H1 (cell line): ENCODE data around the gene GCH1. TPM values are rescaled to one million over a fixed set of nuclear protein-coding genes. Genes with fewer than 3 reads are reported as not detected.
A peak's percentile ranks its signal among the peaks of the same experiment; 100 is the strongest.

ENCODE experiments used
- CTCF ChIA-PET: fragments of 300-600 bp; sonication (Branson Sonifier 250); formaldehyde crosslinking; loops from one replicate; lab custom pipeline; 2021; ENCODE audit not compliant: partially characterized antibody; lab: Charles Lee
- POLR2A ChIA-PET: fragments of 300-600 bp; sonication (Branson Sonifier 250); formaldehyde crosslinking; loops from one replicate; lab custom pipeline; 2021; ENCODE audit warnings: inconsistent platforms; ENCODE audit not compliant: partially characterized antibody; lab: Charles Lee
- DNase-seq, 2 experiments: peaks; one replicate each; pipeline versions ENCODE4 v3.0.0 to v3.0.0-alpha.2; 2010 to 2022; ENCODE audit warnings: low spot score in 2 of 2, low read depth in 1 of 2, mixed read lengths in 1 of 2
- FAIRE-seq: peaks from 2 replicates; lab custom pipeline; 2011; peaks lifted over from hg19 to GRCh38; lab: Jason Lieb, UNC
- H2AFZ ChIP-seq: 2 replicates; pipeline ENCODE4 v1.8.1; 2012; ENCODE audit warnings: low read length, inconsistent platforms
- H2AK5ac ChIP-seq: 2 replicates; pipeline ENCODE4 v1.6.1; 2013; ENCODE audit warnings: low read depth, low read length
- H2BK120ac ChIP-seq: replicated peaks from 2 replicates; pipeline ENCODE3; 2013; ENCODE audit warnings: low read depth, low read length, inconsistent platforms
- H2BK12ac ChIP-seq: 2 replicates; pipeline ENCODE4 v1.6.1; 2013; ENCODE audit warnings: low read depth, low read length
- H2BK15ac ChIP-seq: 2 replicates; pipeline ENCODE4 v1.6.1; 2013; ENCODE audit warnings: low read length
- H2BK20ac ChIP-seq: 2 replicates; pipeline ENCODE4 v1.6.1; 2013; ENCODE audit warnings: low read length
- H2BK5ac ChIP-seq: 2 replicates; pipeline ENCODE4 v1.6.1; 2013; ENCODE audit warnings: low read depth, low read length
- H3K14ac ChIP-seq: 2 replicates; pipeline ENCODE4 v1.6.1; 2013; ENCODE audit warnings: inconsistent platforms; ENCODE audit not compliant: insufficient read length
- H3K18ac ChIP-seq: 2 replicates; pipeline ENCODE4 v1.6.1; 2013; ENCODE audit warnings: low read length; ENCODE audit errors: extremely low read depth
- H3K23ac ChIP-seq: 2 replicates; pipeline ENCODE4 v1.6.1; 2013; ENCODE audit warnings: inconsistent platforms; ENCODE audit not compliant: insufficient read length
- H3K23me2 ChIP-seq: 2 replicates; pipeline ENCODE4 v1.6.1; 2013; ENCODE audit warnings: low read depth, low read length
- H3K27ac ChIP-seq: 2 replicates; pipeline ENCODE4 v1.6.1; 2011; ENCODE audit warnings: low read depth, low read length, inconsistent platforms
- H3K27me3 ChIP-seq, 4 experiments: replicated peaks in 1 of 4; 1 replicate in 1 of 4; 2 replicates in 3 of 4; pipeline versions ENCODE4 v1.6.1 to v1.8.1; 2011 to 2013; ENCODE audit warnings: low read length in 3 of 4, mild to moderate bottlenecking in 3 of 4, inconsistent platforms in 2 of 4, mixed read lengths in 2 of 4, moderate library complexity in 1 of 4; ENCODE audit not compliant: control insufficient read depth in 3 of 4, insufficient read depth in 3 of 4; ENCODE audit errors: extremely low read depth in 1 of 4
- H3K36me3 ChIP-seq, 4 experiments: 2 replicates each; pipeline versions ENCODE4 v1.6.1 to v1.8.1; 2011 to 2013; ENCODE audit warnings: mild to moderate bottlenecking in 4 of 4, low read length in 3 of 4, moderate library complexity in 2 of 4, control low read depth in 1 of 4, inconsistent platforms in 1 of 4; ENCODE audit not compliant: insufficient read depth in 4 of 4, control insufficient read depth in 2 of 4
- H3K4ac ChIP-seq: replicated peaks from 2 replicates; pipeline ENCODE3; 2013; ENCODE audit warnings: low read length, low read depth, mixed read lengths, inconsistent platforms; ENCODE audit not compliant: insufficient read length
- H3K4me1 ChIP-seq, 4 experiments: replicated peaks in 1 of 4; 1 replicate in 1 of 4; 2 replicates in 3 of 4; pipeline versions ENCODE4 v1.6.1 to v1.8.1; 2011 to 2013; ENCODE audit warnings: low read length in 3 of 4, inconsistent platforms in 2 of 4, mixed read lengths in 1 of 4; ENCODE audit not compliant: insufficient read depth in 4 of 4, control insufficient read depth in 3 of 4
- H3K4me2 ChIP-seq, 2 experiments: 2 replicates each; pipeline versions ENCODE4 v1.6.1 to v1.8.1; 2011 to 2013; ENCODE audit warnings: low read depth in 2 of 2, low read length in 2 of 2, control low read depth in 1 of 2, inconsistent platforms in 1 of 2, mild to moderate bottlenecking in 1 of 2; ENCODE audit not compliant: insufficient read depth in 1 of 2
- H3K4me3 ChIP-seq, 4 experiments: fragments of 200-600, 300-600 bp in 1 of 4; sonication (generic), shearing (Covaris generic), sonication (Bioruptor Twin) in 1 of 4; 2 replicates each; pipeline versions ENCODE4 v1.5.1 to v1.8.1; 2011 to 2016; ENCODE audit warnings: low read length in 4 of 4, low read depth in 3 of 4, control low read depth in 2 of 4, inconsistent platforms in 2 of 4, mild to moderate bottlenecking in 2 of 4, mixed read lengths in 1 of 4, moderate library complexity in 1 of 4; ENCODE audit not compliant: insufficient read depth in 2 of 4; ENCODE audit errors: extremely low read depth in 1 of 4
- H3K56ac ChIP-seq: replicated peaks from 2 replicates; pipeline ENCODE3; 2013; ENCODE audit warnings: low read depth, mild to moderate bottlenecking, mixed read lengths, low read length, inconsistent platforms; ENCODE audit not compliant: insufficient read length
- H3K79me1 ChIP-seq: 2 replicates; pipeline ENCODE4 v1.6.1; 2013; ENCODE audit warnings: low read depth, low read length, control low read depth
- H3K79me2 ChIP-seq, 2 experiments: 2 replicates each; pipeline versions ENCODE4 v1.6.1 to v1.8.1; 2012 to 2013; ENCODE audit warnings: low read length in 2 of 2, mild to moderate bottlenecking in 2 of 2, inconsistent platforms in 1 of 2; ENCODE audit not compliant: insufficient read depth in 2 of 2, control insufficient read depth in 1 of 2
- H3K9ac ChIP-seq, 4 experiments: replicated peaks in 1 of 4; 1 replicate in 1 of 4; 2 replicates in 3 of 4; pipeline versions ENCODE4 v1.6.1 to v1.8.1; 2011 to 2013; ENCODE audit warnings: low read depth in 3 of 4, low read length in 3 of 4, control low read depth in 2 of 4, mild to moderate bottlenecking in 2 of 4, moderate library complexity in 2 of 4, inconsistent platforms in 1 of 4; ENCODE audit errors: extremely low read depth in 1 of 4
- H3K9me3 ChIP-seq, 2 experiments: 2 replicates each; pipeline versions ENCODE4 v1.6.1 to v1.8.1; 2012 to 2013; ENCODE audit warnings: mild to moderate bottlenecking in 2 of 2, moderate library complexity in 2 of 2, control low read depth in 1 of 2, inconsistent platforms in 1 of 2, low read depth in 1 of 2, low read length in 1 of 2, mixed read lengths in 1 of 2; ENCODE audit not compliant: insufficient read depth in 2 of 2
- H4K20me1 ChIP-seq, 2 experiments: replicated peaks in 1 of 2; 2 replicates each; pipeline versions ENCODE3 to v1.8.1; 2011 to 2013; ENCODE audit warnings: inconsistent platforms in 2 of 2, low read length in 2 of 2, mild to moderate bottlenecking in 1 of 2; ENCODE audit not compliant: insufficient read depth in 2 of 2, control insufficient read depth in 1 of 2
- H4K5ac ChIP-seq: 2 replicates; pipeline ENCODE4 v1.6.1; 2013; ENCODE audit warnings: low read length, low read depth, mixed read lengths, inconsistent platforms; ENCODE audit not compliant: insufficient read length
- H4K8ac ChIP-seq: 2 replicates; pipeline ENCODE4 v1.8.0; 2013; ENCODE audit warnings: mild to moderate bottlenecking, moderate library complexity, low read length, inconsistent platforms; ENCODE audit not compliant: insufficient read depth; ENCODE audit errors: extremely low read depth
- H4K91ac ChIP-seq: replicated peaks from 2 replicates; pipeline ENCODE3; 2013; ENCODE audit warnings: low read length, mixed read lengths, inconsistent platforms; ENCODE audit not compliant: insufficient read length
- BRCA1 ChIP-seq: IDR thresholded peaks from 2 replicates; pipeline ENCODE4 v1.6.1; 2012; ENCODE audit warnings: low read depth, low read length, improper control_type of control experiment
- WGBS, 2 experiments: shearing (Covaris generic) in 1 of 2; methylation state at CpG; one replicate each; pipeline versions ENCODE4 v1.1.6 to v1.1.7; 2013 to 2015; ENCODE audit warnings: low lambda C conversion rate in 2 of 2, mixed read lengths in 2 of 2, inconsistent platforms in 1 of 2, low coverage in 1 of 2, missing lambda C conversion rate in 1 of 2; ENCODE audit not compliant: insufficient replicate concordance in 2 of 2, insufficient coverage in 1 of 2, insufficient read length in 1 of 2; ENCODE audit errors: extremely low coverage in 1 of 2, missing lambda C conversion rate in 1 of 2; 5-methylcytosine and 5-hydroxymethylcytosine counted together
- long read RNA-seq, 2 experiments: library from RNA in 1 of 2; library from capped mRNA in 1 of 2; stranded (forward); transcript quantifications; one replicate each; pipeline ENCODE4 v2.0.0, GENCODE V29; 2021; ENCODE audit warnings: inconsistent platforms in 1 of 2
- polyA minus RNA-seq, 3 experiments: library from RNA; depleted of rRNA, polyadenylated mRNA; stranded (reverse); fragments of >200 nt; gene quantifications; 1 replicate in 2 of 3; 2 replicates in 1 of 3; pipeline ENCODE4 v1.2.3, GENCODE V29; 2011
- polyA plus RNA-seq, 7 experiments: library from polyadenylated mRNA; depleted of rRNA in 3 of 7; stranded (reverse) in 5 of 7; unstranded in 2 of 7; fragments of >200 nt in 5 of 7; fragments of 200-250 nt in 2 of 7; gene quantifications; 1 replicate in 5 of 7; 2 replicates in 1 of 7; 4 replicates in 1 of 7; pipeline versions ENCODE4 v1.2.1 to v1.2.3, GENCODE V29; 2011 to 2013; ENCODE audit warnings: missing spikeins in 2 of 7, mixed read lengths in 2 of 7
- total RNA-seq: library from RNA; stranded (reverse); fragmentation: NEBNext Ultra II Directional; extraction: Animal tissue kit (Norgen Biotek cat#: 25700); gene quantifications from 2 replicates; pipeline ENCODE4 v1.2.1, GENCODE V29; 2021

The GCH1 gene, protein sequence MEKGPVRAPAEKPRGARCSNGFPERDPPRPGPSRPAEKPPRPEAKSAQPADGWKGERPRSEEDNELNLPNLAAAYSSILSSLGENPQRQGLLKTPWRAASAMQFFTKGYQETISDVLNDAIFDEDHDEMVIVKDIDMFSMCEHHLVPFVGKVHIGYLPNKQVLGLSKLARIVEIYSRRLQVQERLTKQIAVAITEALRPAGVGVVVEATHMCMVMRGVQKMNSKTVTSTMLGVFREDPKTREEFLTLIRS
- total RNA-seq (7.9 and 8.1 TPM in 2 replicates), polyA plus RNA-seq (2011; rRNA removed) (4.2 and 7.3 TPM in 2 replicates), polyA minus RNA-seq (2011; rRNA and poly(A)+ RNA removed) (3.7 and 6.2 TPM in 2 replicates)
- polyA plus RNA-seq (2011; cell fraction: cytosol; rRNA removed): 8.8 TPM
- 2.1 TPM for polyA plus RNA-seq (2011; cell fraction: nucleus; rRNA removed)
- polyA plus RNA-seq (2012, experiment 1 of 2): 4.1 to 6.1 TPM (median 4.7 TPM) in 4 replicates
- 1.2 TPM for polyA plus RNA-seq (2012, experiment 2 of 2)
- 4.5 TPM for polyA plus RNA-seq (2013, experiment 1 of 2)
- 4.5 TPM for polyA plus RNA-seq (2013, experiment 2 of 2)
- 4.1 TPM for polyA minus RNA-seq (2011; cell fraction: cytosol; rRNA and poly(A)+ RNA removed)
- polyA minus RNA-seq (2011; cell fraction: nucleus; rRNA and poly(A)+ RNA removed): 7.9 TPM
- long read RNA-seq, experiment 1, partial matches to known transcripts: 1 of 5 reads
- long read RNA-seq, experiment 1, other reads (novel, unspliced or antisense): 2 of 5 reads
- long read RNA-seq, experiment 2: 0 reads

DNA sequence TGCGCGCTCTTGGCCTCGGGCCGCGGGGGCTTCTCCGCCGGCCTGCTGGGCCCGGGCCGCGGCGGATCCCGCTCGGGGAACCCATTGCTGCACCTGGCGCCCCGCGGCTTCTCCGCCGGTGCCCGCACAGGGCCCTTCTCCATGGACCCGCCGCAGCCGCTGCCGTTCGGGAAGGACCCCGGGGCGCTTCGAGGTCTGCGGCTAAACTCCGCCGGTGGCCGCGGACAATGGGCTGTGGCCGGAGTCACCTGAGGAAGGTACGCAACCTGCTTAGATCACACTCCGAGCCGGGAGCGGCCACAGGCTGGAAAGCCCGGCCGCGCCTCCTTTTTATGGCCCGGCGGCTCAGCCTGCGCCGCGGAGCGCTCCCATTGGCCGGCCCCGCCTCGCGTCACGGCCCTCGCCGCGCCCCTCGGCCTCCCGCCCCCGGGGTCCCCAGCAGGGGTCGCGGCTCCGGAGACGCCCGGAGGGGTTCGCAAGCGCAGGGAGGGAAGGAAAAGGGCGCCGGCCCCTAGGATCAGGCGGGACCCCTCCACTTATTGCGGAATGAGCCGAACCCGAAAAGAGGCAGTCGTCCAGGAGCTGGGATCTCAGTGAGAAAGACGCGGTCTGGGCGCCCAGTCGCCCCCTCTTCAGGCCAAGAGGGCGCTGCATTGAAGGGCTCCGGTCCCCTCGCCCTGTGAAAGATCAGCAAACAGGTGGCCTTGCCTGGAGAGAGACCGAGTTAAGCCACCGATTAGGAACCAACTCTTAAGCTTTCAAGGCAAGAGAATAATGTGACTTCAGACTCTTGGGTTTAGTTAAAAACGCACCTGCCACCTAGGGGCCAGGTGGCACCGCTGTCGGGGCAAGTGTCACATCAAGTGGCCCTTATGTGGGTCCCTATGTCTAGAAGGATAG, at the start of gene GCH1:
Gene GCH1 (minus strand): TSS at position 306 of the 900 bp plus-strand sequence. CDS start 163 bp downstream, at position 143.
- H3K9ac ChIP-seq: peak within 1 kb of the TSS; percentile 36 to 73 (median 62)
- H2BK15ac ChIP-seq: no peak within 1 kb of the TSS
- H2BK12ac ChIP-seq: no peak within 1 kb of the TSS
- peak within 1 kb of the TSS; percentile 83 for H3K18ac ChIP-seq
- CTCF ChIA-PET: interaction anchor here (0.7 to 2.1 kb wide), 11 partner anchors 9 to 94 kb away, joined by 3 to 8 read pairs (median 3); no protein-coding TSS in a partner anchor
- H3K27ac ChIP-seq: no peak within 1 kb of the TSS
- H3K23me2 ChIP-seq: peaks cover 15% of the 10 kb centered on the region
- peaks cover 2 to 20% (median 17%) of the 10 kb centered on the region in 4 experiments for H3K27me3 ChIP-seq
- no peaks in the 10 kb centered on the region for H3K9me3 ChIP-seq
- H2AFZ ChIP-seq: peak within 1 kb of the TSS; percentile 45; the same call in 1 of the 2 replicates
- H4K20me1 ChIP-seq: peaks cover 1 to 4% of the 10 kb centered on the region in 2 experiments
- 2% methylated on average over 53 of the region's 83 CpGs; no CpG with 5 or more reads in 1 of the 2 experiments for WGBS, 2 experiments
- no peak within 1 kb of the TSS for H2BK5ac ChIP-seq
- peak within 1 kb of the TSS; percentile 89 to 99 for H3K4me2 ChIP-seq
- H4K5ac ChIP-seq: peak within 1 kb of the TSS; percentile 40
- no peaks in the 10 kb centered on the region for H3K79me2 ChIP-seq
- H4K8ac ChIP-seq: peak within 1 kb of the TSS; percentile 95
- H3K4me1 ChIP-seq: peaks cover 0 to 5% (median 1%) of the 10 kb centered on the region in 4 experiments; a peak in 6 of 7 replicates
- H2BK120ac ChIP-seq: no peak within 1 kb of the TSS
- H3K23ac ChIP-seq: no peak within 1 kb of the TSS
- no peak within 1 kb of the TSS for H4K91ac ChIP-seq
- H3K56ac ChIP-seq: peak within 1 kb of the TSS; percentile 69
- FAIRE-seq (no peak), DNase-seq (peak; percentile 25 to 91)
- POLR2A ChIA-PET: interaction anchor here (0.5 to 2.7 kb wide), 31 partner anchors 10 to 336 kb away, joined by 3 to 15 read pairs (median 4); partner anchors contain the start of genes MAPK1IP1L, SAMD4A, SOCS4 and WDHD1
- H3K36me3 ChIP-seq: no peaks in the 10 kb centered on the region
- no peaks in the 10 kb centered on the region for H3K79me1 ChIP-seq
- H2BK20ac ChIP-seq: no peak within 1 kb of the TSS
- H3K14ac ChIP-seq: no peak within 1 kb of the TSS
- H2AK5ac ChIP-seq: no peak within 1 kb of the TSS
- H3K4me3 ChIP-seq: peak within 1 kb of the TSS; percentile 68 to 86 (median 72)
- no peak within 1 kb of the TSS for H3K4ac ChIP-seq
- no peak for TF ChIP-seq BRCA1
